ENCODE results near the gene LHX6.
A peak's percentile ranks its signal among the peaks of the same experiment; 100 is the strongest.

The LHX6 gene

DNA sequence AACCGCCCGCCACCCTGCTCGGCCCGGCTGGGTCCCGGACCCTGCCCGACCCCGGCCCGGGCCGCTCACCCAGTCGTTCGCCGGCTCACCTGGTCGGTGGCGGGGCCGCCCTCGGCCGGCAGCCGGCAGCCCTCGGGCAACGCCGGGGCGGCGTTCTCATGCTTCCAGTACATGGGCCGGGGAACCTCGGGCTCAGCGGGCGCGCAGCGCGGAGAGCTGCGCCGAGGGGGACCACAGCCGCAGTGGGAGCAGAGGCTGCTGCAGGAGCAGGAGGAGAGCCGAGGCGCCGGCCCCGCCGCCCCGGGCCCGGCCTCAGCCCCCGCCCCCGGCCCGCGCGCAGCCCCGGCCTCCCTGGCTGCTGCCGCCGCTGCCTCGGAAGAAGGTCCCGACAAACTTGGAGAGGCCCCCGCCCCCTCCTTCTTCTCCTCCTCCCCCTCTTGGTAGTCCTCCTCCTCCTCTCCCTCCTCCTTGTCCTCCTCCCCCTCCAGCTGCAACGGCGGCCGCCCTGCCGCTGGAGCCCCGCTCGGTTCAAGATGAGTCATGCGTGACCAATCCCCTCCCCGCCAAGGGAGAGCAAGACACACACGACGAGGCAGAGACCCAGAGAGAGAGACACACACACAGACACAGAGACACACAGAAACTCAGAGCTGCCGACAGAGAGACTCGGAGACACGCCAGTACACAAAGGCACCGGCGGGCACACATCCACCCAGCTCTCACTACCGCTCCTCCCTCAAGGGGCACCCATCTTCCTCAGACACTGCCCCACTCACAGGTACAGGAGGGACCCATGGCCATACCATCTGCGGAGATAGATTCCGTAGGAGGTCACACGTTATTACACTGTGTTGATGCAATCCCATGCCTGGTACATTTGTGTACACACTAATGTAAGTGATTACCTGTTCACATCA lies at the start of gene LHX6:
Gene LHX6, minus strand, starts transcription at position 390 of the 917 bp plus-strand sequence. Its CDS starts 217 bp downstream, at position 173.
- peak; percentile 6 for DNase-seq (ENCODE audit: low spot score)

DNA sequence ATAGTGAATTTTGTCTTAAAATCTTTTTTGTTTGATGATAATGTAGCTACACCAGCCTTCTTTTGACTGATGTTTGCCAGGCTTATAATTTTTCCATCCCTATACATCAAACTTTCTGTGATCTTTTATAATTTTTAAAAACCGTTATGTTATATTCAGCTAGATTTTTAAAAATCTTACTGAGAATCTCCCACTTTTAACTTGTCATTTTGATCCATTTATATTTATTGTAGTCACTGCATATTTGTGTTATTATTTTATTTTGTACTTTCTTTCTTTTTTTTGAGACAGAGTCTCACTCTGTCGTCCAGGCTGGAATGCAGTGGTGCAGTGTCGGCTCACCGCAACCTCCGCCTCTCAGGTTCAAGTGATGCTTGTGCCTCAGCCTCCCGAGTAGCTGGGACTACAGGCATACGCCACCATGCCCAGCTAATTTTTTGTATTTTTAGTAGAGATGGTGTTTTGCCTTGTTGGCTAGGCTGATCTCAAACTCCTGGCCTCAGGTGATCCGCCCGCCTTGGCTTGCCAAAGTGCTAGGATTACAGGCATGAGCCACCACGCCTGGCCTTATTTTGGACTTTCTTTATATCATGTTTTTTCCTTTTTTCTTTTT lies 48.6 kb upstream of the LHX6 start:
- no peak for DNase-seq (ENCODE audit: low spot score)

DNA sequence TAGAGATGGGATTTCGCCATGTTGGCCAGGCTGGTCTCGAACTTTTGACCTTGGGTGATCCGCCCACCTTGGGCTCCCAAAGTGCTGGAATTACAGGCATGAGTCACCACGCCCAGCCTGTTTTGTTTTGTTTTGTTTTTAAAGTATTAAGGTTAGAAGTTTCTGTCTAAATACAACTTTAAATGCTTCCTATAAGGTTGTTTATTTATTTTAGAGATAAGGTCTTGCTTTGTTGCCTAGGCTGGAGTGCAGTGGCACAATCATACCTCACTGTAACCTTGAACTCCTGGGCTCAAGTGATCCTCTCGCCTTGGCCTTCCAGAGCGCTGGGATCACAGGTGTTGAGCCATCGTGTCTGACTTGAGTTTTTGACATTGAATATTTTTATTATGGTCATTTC lies 47.3 kb upstream of the LHX6 start:
- DNase-seq (ENCODE audit: low spot score): no peak

DNA sequence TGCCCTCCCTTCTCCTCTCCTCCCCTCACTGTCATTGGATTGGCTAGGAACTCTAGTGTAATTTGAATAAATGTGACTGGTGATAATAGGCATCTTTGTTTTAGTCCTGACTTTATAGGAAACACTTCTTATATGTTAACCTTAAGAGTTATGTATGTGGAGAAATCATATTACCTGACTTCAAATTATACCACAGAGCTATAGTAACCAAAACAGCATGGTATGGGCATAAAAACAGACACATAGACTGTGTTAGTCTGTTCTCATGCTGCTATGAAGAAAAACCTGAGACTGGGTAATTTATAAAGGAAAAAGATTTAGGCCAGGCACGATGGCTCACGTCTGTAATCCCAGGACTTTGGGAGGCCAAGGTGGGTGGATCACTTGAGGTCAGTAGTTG lies 45.3 kb upstream of the LHX6 start:
- DNase-seq (ENCODE audit: low spot score): no peak

DNA sequence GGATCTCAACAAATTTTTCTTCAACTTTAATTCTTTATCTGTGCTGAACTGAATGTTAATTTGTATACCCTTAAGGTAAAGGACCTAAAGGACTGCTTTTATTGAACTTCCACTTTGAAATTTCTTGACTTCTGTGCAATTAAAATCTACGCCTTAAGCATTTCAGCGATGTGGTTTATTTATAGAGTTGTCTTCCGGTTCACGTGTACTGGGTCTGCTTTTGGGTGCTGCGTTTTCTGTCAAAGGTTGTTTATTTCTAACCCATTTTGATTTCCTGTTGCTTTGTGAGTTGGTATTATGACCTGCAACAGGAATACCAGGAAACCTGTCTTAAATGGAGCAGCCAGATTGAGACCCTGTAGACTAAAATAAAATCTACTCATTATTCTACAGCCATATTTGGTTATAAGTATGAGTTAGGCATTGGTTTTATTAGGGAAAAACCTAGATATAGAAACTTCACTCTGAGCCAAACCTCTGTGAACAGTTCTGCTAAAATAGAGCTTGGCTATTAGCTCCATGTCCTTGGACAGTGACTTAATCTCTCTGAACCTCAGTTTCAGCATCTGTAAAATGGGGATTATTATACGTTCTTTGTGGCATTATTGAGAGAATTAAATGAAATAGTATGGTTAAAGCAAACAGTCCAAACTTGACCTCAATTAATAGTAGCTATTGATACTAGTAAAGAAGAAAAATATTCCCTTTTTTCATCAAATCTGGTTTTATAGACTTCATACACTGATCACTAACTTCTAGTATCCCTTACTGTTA lies 39.5 kb upstream of the LHX6 start:
- DNase-seq (ENCODE audit: low spot score): no peak

DNA sequence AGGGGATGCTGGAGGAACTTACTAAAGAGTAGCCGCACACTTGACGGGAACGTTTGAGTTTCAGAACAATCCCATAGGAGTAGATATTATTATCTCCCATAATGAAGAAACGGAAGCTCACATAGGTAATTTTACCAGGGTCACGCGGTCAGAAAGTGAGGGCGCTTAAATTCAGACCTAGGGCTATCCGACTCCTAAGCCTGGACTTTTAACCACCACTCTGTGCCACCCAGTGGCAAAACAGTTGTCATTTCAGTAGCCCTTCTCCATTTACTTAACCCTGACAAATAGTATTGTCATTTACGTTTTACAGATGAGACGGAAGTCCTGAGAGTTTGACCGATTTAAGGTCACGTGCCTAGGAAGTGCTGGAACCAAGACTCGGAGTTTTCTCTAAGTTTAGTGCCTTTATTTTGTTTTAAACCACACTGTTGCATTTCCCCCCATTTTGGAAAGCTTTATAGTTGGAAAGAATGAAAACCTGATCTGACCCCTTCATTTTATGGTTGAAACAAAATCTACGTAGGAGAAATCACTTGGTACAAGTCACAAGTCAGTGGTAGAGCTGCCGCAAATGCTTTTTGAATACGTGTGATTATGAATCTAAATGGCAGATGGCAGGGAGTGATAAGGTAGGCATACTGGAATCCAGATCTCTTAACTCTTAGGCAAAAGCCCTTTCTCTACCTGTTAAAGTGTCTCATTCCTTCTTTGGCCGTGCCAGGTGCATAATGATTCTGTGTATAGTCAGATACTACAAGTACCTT lies 36.6 kb upstream of the LHX6 start:
- peak; percentile 40 for DNase-seq (ENCODE audit: low spot score)

DNA sequence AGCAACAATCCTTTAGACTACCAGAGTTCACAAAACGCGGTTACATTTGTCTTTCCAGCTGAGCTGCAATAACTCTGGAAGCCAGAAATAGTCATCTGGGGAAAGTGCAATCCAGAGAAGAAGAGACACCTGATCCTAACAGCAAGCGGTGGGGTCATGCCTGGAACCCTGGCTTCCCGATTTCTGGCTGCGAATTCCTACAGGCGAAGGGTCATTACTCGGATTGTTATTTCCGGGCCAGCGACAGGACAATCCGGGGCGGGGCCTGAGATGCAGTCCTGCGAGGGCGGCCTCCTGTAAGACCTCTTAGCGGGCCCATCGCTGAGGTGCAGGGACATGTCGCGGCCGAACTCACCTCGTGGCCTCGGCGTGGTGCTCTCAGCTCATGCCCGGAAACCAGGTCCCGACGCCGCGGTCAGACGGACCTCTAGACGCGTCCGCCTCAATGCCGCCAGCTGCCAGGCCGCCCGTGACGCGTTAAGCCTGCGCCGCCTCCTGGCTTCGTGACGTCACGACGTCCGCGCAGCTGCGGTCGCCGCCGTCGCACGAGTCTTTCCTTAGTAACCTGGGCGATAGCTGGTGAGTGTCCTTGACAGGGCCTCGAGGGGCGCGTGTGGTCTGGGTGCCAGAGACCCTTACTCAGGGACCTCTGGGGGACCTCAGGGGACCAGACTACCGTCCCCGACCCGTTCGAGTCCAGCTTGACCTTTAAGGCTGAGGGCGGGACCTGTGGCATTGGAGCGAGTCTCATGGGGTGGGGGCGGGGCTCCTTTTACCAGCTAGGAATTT lies 35.8 kb upstream of the LHX6 start, which contains the start of the genes MRRF and RBM18:
Gene MRRF, plus strand, starts transcription at position 523 of the 789 bp plus-strand sequence. CDS start 6,010 bp downstream, outside the sequence.
Gene RBM18, minus strand, starts transcription at position 481 of the 789 bp plus-strand sequence. CDS start 3,348 bp downstream, outside the sequence.
- peak; percentile 90 for DNase-seq (ENCODE audit: low spot score)

DNA sequence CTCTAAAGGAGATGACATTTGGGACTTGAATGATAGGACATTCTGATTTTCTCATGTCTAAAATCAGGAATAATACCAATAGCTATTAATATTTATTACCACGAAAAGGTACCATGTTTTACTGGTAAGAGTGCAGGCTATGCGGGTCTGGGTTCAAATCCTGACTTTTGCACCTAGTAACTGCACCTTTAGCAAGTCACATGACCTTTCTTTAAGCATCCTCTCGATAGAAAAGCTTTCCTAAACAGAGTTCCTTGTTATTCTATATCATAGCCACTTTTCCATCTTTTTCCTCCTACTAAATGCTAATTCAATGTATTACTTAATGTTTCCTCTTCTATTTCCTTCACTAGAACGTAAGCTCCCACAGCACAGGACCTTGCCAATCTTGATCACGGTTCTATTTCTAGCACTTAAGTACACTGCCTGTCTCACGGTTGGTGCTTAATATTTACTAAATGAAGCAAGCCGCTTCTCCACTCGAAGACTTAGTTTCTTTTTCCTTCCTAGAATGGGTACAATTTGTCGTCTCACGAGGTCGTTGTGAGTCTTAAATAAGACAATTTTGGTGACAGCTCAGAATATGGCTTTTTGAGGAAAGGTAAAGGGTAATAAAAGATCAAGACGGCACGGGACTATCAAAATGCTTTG lies 35.1 kb upstream of the LHX6 start:
- DNase-seq (ENCODE audit: low spot score): no peak

DNA sequence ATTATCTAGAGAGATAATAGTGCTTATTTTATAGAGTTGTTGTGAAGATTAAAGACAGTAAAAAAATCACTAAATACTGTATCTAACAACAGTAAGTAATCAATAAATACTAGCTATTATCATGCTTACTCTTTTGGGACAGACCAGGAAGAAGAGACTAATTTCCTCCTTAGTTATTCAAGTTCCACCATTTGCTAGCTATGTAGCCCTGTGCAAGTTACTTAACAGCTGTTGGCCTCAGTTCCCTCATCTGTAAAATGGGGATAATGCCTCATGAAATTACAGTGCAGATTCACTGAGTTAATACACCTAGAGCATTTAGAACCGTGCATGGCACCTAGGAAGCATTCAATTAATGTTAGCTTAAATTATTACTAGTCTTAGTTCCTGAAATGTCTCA lies 33.3 kb upstream of the LHX6 start:
- DNase-seq (ENCODE audit: low spot score): no peak

DNA sequence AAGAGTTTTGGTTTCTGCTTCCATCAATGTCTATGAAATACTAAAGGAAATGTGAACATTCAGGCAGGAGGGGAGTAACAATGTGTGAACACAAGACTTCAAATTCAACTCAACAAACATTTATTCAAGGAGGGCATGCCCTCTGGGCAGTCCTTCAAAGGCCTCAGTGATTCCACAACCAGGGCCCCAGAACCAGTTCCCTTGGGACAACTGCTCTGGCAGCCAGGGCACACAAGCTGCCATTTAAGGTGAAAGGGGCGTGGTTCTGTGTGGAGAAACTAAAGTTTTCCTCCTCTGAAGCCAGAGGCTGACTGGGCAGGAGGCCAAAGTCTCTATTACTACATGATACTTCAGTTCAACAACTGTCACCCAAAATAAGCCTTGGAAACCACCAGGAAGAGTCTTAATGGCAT lies 32.7 kb upstream of the LHX6 start:
- peak; percentile 41 for DNase-seq (ENCODE audit: low spot score)

DNA sequence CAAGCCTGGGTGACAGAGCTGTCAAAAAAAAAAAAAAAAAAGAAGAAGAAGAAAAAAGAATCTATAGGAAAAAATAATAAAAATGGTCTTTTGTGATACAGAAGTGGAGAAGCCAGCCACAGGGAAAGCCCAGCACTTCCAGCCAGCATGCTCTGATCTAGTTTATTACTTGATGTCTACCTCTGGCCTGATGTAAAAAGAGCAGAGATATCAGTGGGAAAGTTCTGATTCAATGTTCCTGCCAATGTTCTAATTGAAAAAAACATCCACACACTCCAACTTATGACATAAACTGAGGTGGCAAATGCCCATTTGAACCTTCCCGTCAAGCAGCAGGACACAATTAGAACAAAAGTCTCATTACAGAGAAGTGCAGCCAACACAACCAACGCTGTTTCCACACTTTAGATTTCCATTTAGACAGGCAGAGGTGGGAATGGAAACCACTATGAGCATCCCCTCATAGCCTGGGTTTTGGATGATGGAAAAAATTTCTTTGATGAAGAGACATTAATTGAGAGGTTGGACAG lies 30.2 kb upstream of the LHX6 start:
- DNase-seq (ENCODE audit: low spot score): no peak

DNA sequence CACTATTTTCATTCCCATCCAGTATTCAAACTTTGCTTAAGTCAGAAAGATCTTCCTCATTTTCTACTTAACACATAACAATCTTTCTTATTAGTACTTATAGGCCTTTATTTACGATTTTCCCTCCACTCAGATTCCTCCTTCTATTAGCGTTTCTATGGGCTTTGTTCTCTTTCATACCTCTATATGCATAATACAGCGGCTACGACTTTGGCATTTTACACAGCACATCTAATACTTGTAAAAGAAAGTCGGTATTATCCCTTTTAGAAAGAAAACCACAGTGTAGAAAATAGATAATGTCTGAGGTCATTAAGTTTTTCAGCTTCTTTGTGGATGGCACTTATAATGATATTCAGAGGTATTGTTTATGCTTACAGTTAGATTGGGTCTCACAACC lies 27.4 kb upstream of the LHX6 start:
- no peak for DNase-seq (ENCODE audit: low spot score)

DNA sequence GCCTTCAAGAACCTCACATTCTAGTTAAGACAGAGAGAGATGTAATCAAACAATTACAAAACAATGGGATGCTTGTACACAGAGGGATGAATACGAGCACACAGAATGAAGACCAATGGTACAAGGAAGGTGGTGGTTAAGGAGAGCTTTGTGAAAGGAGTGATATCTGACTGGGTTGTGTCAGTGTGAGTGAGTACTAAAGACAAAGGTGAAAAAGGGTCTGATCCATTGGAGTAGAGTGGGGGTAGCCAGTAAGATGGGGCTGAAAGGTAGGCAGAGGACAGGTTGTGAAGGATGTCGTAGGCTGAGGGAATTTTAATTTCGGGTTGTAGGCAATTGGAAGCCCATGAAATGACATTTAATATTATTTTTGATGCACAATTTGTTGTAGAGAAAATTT lies 26.0 kb upstream of the LHX6 start:
- DNase-seq (ENCODE audit: low spot score): no peak

DNA sequence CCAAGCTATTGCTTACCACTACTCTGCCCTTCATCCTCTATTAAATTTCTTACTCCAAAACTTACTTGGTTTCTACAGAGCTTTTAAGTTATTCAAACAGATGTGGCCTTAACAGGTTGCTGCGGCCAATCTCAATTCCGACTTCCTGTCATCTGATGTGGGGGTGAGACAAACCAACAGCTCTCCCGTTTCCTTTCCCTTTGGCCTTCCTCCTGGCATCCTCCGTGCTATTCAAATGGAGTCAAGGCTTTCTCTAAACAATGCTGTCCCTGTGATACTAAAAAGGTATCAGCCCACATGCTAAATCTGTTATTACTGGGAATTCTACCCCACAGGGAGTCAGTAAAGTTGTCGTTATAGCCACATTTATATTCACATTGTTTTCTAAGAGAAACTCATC lies 24.0 kb upstream of the LHX6 start:
- no peak for DNase-seq (ENCODE audit: low spot score)

DNA sequence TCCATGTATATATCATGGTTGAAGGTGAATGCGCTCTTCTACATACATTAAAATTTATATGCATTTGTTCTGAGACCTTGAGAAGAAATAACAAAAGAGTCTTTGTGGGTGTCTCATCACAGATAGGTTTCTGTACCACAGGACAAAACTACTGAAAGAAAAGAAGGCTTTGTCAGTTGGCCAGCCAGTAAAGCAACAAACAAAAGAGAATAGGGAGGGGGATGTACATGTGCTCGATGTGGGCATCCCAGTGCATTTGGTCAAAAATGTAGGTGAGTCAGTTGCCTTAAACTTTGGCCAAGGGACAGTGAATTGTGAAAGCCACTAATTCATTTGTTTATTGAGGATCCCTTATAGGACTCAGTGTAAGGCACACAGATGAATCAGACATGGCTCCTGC lies 22.6 kb upstream of the LHX6 start:
- no peak for DNase-seq (ENCODE audit: low spot score)

DNA sequence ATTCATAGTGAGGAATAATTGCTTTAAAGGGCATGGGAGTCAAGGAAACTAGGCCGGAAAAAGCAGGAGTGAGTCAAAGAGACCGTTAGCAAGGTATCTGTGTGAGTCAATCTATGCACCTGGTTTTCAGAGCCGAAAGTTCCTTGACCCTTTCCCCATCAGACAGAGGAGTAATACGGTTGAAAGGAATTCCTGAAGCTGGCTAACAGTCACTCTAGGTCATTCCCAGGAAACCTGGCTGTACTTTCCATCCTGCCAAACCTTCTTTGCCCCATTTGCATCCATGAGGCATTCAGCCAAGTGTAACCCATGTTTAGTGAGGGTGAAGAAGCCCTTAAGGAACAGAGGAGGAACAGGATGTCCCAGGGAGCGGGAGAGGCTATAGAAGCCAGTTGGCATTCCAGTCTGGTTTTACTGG lies 19.7 kb upstream of the LHX6 start:
- DNase-seq (ENCODE audit: low spot score): no peak

DNA sequence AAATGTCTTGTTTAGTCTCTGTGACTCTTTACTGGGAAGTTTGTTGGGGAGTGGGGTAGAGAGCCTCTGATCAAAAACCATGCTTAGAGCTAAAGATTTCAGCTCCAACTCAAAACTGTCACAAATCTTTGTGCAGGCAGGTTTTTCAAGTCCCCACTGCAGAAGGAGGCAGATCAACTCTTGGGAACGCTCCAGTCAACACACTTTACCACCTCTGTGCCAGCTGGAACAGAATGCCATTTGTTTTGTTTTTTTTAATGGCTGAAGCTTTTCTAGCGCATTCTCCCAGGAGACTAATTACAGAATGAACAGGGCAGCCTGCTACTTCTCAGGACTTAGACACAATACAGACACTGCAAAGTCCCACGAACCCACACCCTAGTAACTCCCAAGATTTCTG lies 17.9 kb upstream of the LHX6 start:
- DNase-seq (ENCODE audit: low spot score): no peak

DNA sequence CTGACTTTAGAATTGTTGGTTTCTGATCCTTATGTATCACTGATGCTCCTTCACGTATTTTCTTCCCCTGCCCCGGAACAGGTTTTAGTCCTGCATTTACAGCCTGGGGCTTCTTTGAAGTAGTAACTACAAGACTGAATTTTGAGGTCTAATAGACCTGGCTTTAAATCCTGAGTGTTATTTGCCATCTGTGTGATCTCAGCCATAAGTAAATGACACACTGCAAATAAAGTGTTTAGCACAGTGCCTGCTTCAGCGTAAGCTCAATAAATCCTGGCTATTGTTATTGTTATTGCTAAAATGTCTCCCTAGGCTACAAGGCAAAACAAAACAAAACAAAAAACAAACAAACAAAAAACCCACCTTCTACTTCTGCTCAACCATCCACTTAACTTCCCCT lies 15.6 kb upstream of the LHX6 start:
- DNase-seq (ENCODE audit: low spot score): no peak

DNA sequence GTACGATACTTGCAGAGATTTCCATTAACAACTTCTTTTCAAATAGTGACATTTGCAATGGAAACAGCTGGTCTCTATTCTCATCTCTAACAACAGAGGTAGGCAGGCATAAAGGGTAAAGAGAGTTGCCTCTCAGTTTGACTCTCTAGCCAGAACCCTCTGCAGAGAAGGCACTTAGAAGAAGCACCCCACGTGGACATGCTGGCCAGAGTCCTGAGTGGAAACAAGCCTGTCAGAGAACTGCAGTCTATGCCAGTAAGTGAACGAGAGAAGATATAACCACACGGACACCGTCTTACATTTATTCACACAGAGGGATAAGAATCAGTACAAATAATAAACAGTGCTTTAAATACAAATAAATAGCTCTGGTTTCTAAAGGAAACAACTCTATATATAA lies 11.0 kb upstream of the LHX6 start:
- no peak for DNase-seq (ENCODE audit: low spot score)

DNA sequence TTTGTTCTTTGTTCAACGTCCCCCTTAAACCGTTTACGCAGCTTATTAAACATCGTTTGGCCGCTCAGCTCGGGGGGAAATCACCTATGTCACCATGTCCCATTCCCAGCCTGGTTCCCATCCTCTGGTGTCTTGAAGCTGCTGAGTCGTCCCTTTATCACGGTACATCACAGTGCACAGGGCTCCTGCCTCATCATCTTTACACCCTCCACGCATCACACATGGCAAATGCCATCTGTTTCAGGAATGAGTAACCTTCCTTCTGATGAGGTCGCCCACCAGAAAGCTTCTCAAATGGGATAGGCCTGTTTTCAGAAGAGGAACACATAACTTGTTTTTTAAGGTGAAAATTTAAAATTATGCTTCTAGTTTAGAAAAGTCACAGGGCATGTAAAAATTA lies 7.9 kb upstream of the LHX6 start:
- no peak for DNase-seq (ENCODE audit: low spot score)
